SKM-1 treated with dmso at 0.1 percent for 144 hours (cell line): ENCODE measurements around the gene FAM78A.

ENCODE experiments used
- DNase-seq: peaks from one replicate; lab custom pipeline; 2025; ENCODE audit not compliant: unreplicated experiment; lab: John Stamatoyannopoulos, UW

Gene FAM78A, protein sequence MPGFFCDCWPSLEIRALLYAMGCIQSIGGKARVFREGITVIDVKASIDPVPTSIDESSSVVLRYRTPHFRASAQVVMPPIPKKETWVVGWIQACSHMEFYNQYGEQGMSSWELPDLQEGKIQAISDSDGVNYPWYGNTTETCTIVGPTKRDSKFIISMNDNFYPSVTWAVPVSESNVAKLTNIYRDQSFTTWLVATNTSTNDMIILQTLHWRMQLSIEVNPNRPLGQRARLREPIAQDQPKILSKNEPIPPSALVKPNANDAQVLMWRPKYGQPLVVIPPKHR

DNA sequence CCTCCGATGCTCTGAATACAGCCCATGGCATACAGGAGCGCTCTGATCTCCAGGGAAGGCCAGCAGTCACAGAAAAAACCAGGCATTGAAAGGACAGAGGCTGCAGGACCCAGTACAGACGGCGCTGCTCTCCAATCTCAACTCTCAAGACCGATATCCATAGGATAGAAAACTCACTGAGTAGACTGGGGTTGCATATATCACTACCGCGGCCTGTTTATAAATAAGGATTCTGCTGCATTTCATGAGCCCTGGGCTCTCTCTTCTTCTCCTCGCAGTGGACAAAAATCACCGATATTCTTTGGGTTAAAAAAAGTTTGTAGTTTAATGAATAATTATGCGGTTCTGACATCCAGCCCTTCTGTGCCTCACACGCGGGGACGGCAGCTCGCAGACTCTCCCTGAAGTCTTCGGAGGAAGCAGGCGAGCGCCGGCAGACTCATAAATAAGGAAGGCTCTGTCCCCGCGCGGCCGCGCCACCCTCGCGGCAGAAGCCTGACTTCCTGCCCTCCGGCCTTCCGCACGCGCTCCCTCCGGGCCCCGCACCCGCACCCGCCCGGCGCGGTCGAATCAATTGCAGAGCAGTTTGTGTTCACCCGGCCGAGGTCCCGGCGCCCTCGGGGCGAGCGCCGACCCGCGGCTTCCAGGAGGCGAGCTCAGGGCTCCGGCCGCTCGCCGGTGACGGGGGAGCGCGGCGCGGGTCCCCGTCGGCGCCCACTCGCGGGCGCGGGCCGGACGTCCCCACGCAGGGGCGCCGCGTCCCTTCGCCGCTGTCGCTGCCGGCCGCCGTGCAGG, at the start of gene FAM78A:
Gene FAM78A, minus strand, starts transcription at position 417 of the 795 bp plus-strand sequence. Its CDS starts 331 bp downstream, at position 86.
- peak; percentile 67 for DNase-seq

DNA sequence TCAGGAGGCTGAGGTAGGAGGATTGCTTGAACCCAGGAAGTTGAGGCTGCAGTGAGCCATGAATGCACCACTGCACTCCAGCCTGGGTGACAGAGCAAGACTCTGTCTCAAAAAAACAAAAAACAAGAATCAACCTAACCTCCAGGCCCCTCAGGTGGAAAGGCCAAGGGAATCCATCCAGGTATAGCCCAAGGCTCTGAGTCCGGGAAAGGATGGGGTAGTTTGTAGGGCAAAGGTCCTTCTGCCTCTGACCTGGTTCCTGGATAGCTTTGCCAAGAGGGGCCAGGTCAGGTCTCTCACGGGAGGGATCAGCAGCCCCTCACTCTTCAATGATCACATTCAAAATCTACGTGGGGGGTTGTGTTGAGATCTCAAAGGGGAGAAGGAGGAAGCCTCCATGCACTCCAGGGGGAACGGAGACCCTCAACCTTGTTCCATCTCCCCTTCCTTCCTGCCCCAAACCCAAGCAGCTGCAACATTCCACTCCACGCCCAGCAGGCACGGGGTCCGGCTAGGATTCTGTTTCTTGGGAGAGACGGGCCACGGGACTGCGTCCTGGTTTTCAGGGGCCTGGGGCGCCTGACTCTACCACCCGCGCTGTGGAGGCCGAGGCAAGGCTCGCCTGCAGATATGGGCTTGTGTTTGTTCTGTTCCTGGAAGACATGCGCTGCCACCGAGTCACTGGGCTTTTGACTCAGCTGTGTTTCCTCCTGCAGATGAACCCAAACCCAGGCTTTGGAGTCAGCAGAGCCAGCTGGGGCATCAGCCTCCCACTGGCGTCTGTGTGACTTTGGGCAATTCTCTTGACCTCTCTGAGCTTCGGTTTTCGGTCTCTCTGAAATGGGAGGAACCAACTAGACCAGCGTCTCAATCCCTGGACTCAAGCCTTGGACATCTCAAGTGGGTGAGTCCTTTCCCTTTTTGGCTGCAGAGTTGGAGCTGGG, 48.7 kb upstream of the FAM78A start:
- no peak for DNase-seq

DNA sequence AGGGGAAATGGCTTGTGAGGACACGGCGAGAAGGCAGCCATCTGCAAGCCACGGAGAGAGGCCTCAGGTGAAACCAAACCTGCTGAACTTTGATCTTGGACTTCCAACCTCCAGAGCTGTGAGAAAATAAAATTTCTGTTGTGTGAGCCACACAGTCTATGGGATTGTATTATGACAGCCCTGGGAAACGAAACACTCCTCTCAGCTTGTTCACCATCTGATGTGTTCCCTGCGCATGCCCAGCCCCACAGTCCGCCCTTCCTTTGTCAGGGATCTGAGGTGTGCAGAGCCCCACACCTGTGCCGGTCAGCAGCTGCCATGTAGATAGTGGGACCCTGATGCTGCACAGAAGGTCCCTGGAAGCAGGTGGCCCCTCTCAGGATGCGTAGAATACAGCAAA, 47.3 kb upstream of the FAM78A start:
- no peak for DNase-seq

DNA sequence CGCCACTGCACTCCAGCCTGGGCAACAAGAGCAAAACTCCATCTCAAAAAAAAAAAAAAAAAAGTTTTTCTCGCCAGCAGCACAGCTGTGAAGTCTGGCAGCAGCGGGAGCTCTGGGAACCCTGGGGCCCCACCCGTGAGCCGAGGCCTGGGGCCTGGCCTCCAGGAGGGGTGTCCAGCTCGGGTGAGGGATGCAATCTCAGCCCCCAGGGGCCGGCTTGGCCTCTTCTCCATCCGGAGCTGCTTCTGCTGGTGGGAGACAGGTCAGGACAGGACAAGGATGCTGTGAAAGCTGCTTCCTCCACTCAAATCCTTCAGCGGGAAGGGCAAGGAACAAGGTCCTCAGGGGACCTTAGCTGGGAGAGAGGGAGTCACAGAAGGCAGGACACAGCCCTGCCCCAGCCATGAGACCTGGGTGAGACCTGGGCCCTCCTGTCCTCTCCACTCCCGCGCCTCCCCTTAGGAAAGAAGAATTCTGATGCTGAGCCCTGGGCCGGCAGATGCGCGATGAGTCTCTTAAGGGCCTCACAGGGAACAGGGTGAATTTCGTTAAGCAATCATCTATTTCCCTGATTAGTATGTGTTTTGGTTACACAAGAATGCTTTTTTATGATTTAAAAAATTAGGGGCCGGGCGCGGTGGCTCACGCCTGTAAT, 43.8 kb upstream of the FAM78A start:
- no peak for DNase-seq

DNA sequence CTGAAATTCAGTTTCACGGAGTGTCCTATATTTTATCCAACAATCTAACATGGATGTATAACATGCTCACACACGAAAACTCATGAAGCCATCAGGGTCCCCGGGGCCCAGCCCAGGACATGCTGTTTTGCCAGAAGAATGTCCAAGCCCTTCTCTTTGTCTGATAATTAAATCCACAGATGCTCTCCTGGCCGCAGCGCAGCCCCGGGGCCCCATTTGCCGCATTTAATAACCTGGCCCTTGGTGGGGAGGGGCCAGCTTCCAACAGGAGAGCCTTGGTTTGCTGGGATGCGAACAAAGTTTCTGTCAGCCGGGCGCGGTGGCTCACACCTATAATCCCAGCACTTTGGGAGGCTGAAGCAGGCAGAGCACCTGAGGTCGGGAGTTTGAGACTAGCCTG, 43.2 kb upstream of the FAM78A start:
- DNase-seq: no peak

DNA sequence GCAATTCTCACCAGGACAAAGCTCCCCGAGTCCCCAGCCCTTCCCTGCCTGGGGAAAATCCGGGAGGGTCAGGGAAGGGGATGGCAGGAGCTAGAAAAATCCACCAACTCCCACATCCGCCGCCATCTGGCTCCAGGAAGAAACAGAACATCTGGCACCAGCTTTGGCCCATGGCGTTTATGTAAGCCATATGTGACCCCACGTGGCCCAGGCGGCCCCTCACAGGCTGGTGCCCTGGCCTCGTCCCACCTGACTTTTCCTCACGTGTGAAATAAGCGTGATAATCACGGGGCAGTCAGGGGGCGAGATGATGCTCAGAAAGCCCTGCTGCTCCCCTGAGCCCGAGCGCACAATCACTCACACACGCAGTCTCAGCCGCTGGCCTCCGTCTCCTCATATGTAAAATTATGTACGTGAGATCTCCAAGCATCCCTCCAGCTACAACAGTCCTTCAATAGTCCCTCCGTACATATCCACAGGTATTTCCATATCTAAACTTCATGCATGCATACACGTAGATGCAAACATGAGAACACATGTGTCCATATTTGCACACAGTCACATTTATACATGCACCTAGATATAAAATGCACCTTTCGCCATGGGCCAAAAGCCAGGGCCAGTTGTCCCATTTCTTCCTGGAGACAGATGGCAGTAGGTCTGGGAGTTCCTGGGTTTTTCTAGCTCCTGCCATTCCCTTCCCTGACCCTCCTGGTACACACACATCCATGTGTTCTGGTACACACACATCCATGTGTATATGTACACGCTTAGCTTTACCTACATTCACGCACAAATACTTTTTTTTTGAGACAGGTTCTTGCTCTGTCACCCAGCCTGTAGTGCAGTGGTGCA, 42.1 kb upstream of the FAM78A start:
- DNase-seq: no peak

DNA sequence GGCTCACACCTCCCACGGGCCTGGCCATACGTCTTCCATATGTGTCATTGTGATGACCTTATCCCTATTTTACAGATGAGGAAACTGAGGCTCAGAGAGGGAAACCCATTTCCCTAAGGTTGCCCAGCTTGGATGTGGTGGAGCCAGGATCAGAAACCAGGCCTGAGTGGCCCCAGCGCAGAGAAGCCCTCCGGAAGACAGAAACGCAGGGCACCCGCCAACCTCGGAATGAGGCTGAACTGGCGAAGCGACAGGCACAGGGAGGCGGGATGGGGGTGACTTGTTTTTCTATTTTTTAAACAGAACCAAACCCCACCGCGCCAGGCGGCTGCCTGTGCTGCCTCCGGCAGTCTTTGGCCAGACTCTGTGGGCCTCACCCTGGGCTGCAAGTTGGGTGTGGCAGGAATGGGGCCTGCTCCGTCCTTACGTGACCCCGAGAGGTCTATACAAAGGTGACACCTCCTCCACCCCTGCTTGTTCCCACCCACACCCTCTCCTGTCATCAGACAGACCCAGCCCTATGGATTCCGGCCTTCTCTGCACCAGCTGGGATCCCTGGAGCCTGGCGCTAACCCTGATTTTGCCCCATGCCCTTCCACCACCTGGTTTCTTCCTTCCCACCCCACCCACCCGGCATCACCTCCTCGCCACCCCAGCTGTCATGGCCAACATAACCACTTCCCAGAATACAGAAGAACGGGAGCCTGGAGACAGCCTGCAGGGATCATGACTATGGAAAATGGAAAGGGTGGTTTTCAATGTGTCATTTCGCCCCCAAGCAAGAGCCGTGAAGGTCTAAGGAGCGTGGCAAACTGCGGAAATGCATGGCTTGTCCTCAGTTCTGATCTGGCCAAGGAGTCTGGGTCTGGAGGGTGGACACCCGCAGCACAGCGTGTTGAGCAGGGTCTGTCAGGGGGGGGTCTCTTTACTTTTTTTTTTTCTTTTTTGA, 36.8 kb upstream of the FAM78A start:
- DNase-seq: no peak

DNA sequence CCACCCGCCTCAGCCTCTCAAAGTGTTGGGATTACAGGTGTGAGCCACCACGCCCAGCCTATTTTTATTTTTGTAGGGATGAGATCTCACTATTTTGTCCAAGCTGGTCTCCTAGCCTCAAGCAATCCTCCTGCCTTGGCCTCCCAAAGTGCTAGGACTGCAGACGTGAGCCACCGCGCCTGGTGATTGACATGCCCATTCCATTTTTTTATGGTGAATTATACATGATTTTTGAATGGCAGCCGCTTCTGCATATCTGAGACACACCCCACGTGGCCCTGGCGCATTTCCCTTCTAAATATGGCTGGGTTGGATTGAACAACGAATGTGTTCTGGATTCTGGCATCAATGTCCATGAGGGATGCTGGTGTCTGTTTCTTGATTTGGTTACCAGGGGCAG, 35.9 kb upstream of the FAM78A start:
- no peak for DNase-seq

DNA sequence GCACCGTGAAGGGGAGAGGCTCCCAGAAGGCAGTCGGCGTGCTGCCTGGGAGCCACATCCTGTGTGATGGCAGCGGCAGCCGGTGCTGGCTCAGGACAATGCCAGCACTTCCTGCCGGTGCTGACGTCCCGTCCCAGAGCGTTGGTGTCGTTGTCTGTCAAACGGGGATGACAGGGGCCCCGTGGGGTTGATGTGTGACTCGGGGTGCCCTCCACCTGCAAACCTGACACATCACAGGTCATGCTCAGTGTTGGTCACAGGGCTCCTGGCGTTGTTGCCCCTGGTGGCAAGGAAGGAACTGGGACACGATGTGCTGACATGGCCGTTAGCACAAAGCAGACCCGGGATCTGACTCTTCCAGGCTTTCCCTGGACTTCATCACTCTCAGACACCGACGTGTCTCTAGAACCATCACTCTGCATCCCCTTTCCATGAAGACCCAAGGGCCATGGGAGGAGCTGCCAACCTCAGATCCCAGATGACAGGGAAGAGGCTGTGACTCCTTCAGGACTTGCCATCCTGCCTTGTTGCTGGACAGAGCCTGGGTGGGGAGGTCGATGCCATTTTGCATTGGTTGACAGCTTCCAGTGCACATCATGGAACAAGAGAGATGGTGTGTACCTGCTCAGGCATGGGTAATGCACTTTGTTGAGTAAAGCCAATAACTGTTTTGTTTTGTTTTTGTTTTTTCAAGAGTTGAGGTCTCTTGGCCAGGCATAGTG, 34.7 kb upstream of the FAM78A start:
- no peak for DNase-seq

DNA sequence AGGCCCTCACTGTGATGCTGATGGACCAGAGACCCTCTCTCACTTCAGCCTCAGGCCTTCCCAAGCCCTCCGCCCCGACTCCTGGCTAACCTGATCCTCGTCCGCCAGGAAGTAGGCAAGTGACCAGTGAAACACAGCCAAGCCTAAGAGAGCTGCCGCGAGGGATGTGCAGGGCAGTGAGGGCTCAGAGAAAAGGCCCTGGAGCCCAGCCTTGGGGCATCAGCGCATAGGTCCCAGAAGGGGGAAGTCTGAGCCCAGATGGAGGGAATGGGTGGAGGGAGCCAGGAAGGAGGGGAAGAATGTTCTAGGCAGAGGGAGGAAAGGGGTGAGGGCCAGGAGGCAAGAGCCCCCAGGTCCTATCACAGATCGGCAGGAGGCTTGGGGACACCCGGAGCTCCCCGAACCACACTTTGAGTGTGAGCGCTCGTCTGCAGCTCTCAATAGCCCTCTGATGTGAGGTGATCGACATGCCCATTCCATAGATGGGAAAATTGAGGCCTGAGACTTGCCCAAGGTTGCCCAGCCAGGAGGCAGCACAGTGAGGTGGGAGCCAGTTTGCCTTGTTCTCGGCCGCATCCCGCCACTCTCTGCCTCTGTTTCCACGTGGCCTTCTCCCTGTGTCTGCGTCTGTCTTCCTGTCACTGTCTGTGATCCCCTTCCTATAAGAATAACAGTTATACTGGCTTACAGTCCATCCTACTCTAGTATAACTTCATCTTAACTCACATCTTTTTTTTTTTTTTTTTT, 33.4 kb upstream of the FAM78A start:
- no peak for DNase-seq

DNA sequence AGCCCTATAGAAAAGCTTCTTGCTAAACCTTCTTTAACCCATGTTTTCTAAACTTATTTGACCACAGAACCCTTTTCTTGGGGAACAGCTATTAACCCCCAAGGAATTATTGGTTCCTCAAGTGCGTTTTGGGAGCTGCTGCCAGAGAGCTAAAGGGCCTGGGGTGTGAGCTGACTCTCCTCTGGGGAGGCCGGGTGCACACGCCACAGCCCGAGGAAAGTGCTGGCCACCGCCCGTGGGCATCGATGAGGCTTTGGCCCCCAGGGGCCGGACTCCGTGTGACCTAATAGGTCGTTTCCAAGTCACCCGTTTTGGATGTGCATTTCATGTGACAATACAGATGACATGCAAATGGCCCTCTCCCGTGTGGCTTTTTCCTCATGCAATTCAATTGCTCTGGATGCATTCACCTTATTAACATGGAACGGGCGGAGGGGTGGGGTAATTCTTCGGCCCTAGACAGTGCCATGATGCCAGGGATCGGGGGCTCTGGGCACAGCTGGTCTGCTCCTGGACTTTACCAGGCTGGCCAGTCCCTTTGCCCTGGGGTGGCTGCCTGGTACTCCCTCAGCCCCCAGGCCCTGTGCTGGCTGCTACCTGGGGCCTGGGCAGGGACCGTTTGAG, 32.7 kb upstream of the FAM78A start:
- no peak for DNase-seq

DNA sequence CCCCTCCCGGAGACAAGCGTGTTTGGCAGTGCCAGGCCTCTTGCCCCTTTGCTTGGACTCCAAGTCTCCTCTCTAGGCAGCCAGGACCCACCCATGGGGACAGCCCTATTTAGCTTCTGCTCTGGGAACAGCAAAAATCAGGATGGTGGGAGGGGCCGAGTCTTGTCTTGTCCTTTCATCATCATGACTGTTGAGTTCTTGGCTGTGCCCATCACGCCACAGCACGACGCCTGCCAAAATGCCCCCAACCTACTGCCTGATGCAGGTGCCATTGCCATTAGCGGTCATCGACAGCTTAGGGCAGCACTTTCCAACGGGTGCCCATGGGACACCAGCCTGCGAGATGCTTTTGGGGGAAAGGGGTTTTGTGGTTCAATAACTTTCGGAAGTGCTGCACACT, 32.1 kb upstream of the FAM78A start:
- DNase-seq: no peak

DNA sequence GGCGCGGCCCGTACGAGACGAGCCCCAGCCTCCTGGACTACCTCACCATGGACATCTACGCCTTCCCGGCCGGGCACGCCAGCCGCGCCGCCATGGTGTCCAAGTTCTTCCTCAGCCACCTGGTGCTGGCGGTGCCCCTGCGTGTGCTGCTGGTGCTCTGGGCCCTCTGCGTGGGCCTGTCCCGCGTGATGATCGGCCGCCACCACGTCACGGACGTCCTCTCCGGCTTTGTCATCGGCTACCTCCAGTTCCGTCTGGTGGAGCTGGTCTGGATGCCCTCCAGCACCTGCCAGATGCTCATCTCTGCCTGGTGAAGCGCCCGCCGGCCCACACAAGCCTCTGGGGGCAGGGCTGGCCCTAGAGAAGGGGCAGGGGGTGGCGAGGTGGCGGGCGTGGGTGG, 31.7 kb upstream of the FAM78A start:
- no peak for DNase-seq

DNA sequence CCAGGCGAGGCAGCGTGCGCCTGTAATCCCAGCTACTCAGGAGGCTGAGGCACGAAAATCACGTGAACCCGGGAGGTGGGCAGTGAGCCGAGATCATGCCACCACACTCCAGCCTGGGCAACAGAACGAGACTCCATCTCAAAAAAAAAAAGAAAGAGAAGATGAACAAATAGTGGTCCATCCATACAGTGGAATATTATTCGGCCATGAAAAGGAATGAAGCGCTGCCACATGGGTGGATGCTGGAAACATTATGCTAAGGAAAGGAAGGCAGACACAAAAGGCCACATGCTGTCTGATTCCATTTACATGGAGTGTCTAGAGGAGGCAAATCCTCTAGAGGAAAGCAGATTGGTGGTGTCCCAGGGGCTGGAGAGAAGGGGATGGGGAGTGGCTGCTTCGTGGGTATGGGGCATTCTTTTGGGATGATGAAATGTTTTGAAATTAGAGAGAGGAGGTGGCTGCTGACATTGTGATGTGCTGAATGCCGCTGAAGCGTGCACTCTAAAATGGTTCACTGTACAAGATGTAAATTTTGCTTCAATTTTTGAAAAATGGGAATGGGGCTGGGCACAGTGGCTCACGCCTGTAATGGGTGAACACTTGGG, 30.2 kb upstream of the FAM78A start:
- DNase-seq: no peak

DNA sequence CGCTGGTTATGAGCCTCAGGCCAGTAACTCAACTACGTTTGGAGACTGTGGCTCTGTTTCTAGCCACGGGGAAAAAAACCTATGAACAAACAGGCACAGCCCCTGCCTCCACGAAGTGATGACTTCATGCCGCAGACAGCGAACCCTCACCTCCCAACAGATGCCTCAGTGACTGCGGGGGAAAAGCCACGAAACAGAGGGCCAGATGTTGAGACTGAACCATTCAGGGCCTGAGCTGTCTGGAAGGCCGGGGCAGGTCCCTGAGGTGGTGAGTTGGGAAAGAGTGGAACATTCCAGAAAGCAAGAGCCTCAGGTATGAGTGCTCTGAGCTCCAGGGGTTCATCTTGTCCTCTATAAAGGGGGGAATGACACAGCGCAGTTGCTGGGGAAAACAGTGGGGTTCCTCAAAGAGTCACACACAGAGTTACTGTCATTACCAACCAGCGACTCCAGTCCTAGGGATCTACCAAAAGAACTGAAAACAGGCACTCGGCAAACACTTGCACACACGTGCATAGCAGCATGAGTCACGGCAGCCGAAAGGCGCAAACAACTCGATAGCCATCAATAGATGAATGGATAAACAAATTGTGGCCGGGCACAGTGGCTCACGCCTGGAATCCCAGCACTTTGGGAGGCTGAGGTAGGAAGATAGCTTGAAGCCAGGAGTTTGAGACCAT, 28.5 kb upstream of the FAM78A start:
- DNase-seq: no peak
